GM12872 (cell line): ENCODE measurements around the gene ARHGAP22.

Experiments
- CTCF ChIP-seq: IDR thresholded peaks from 3 replicates; pipeline ENCODE4 v1.5.1; 2011; ENCODE audit warnings: low read depth, mild to moderate bottlenecking, low read length, moderate library complexity; ENCODE audit not compliant: insufficient read depth

ARHGAP22 gene

GRCh38 chr10:48648172-48648942 is 43.5 kb upstream of the ARHGAP22 start:
- no peak for TF ChIP-seq CTCF

- TF ChIP-seq CTCF = no peak
These were observed 40.7 kb upstream of the ARHGAP22 start for GRCh38 chr10:48645600-48645999.

GRCh38 chr10:48640326-48640725 is 35.5 kb upstream of the ARHGAP22 start:
- TF ChIP-seq CTCF = no peak

- TF ChIP-seq CTCF = no peak
These were observed 34.8 kb upstream of the ARHGAP22 start for GRCh38 chr10:48639632-48640031.

GRCh38 chr10:48638739-48639527 is 34.1 kb upstream of the ARHGAP22 start:
- no peak for TF ChIP-seq CTCF

- no peak for TF ChIP-seq CTCF
These were observed 33.3 kb upstream of the ARHGAP22 start for GRCh38 chr10:48638158-48638557.

GRCh38 chr10:48636901-48637300 is 32.0 kb upstream of the ARHGAP22 start:
- no peak for TF ChIP-seq CTCF
